Testis (tissue), 3 donors: ENCODE results near the gene SYNDIG1. TPM values are rescaled to one million over a fixed set of nuclear protein-coding genes. Genes with fewer than 3 reads are reported as not detected.

Experiments
- DNase-seq: peaks from one replicate; pipeline ENCODE4 v3.0.0-alpha.2; 2019
- H3K27ac ChIP-seq, 2 donors: fragments of 200-600 bp; sonication (generic); one replicate each; pipeline ENCODE4 v1.5.1; 2019
- H3K27me3 ChIP-seq: fragments of 200-600 bp; sonication (generic); one replicate; pipeline ENCODE4 v1.5.1; 2019
- H3K36me3 ChIP-seq: fragments of 200-600 bp; sonication (generic); one replicate; pipeline ENCODE4 v1.5.1; 2017; ENCODE audit warnings: low read depth; ENCODE audit errors: missing control alignments
- H3K4me1 ChIP-seq: fragments of 200-600 bp; sonication (generic); one replicate; pipeline ENCODE4 v1.5.1; 2019
- H3K4me3 ChIP-seq, 2 donors: fragments of 200-600 bp; sonication (generic); one replicate each; pipeline ENCODE4 v1.5.1; 2017 to 2019
- H3K9me3 ChIP-seq: fragments of 200-600 bp; sonication (generic); one replicate; pipeline ENCODE4 v1.5.1; 2017
- CTCF ChIP-seq, 3 experiments: fragments of 450-650 bp in 2 of 3; fragments of 200-600 bp in 1 of 3; sonication (generic) in 1 of 3; IDR thresholded peaks; one replicate each; pipeline ENCODE4 v1.5.1; 2016 to 2019; ENCODE audit warnings: antibody characterized with exemption in 3 of 3, mild to moderate bottlenecking in 2 of 3, moderate library complexity in 1 of 3
- POLR2A ChIP-seq: fragments of 450-650 bp; IDR thresholded peaks from one replicate; pipeline ENCODE4 v1.6.1; 2017; ENCODE audit warnings: antibody characterized with exemption, mild to moderate bottlenecking, moderate library complexity
- WGBS, 2 donors: methylation state at CpG; one replicate each; pipeline ENCODE4 v1.1.5; 2018; 5-methylcytosine and 5-hydroxymethylcytosine counted together
- intact Hi-C: fragments of 100-400 bp; cut with DNase I; formaldehyde crosslinking; loops from one replicate; pipeline ENCODE4 v1.15.1; 2023; ENCODE audit warnings: low total_unique reads
- polyA plus RNA-seq: library from polyadenylated mRNA; stranded (reverse); fragments of 350-450 nt; fragmentation: Illumina TruSeq; extraction: RNeasy Lipid Tissue Mini Kit (QIAGEN cat#74804); gene quantifications from one replicate; pipeline ENCODE4 v1.2.3, GENCODE V29; 2014; ENCODE audit warnings: low read depth, low replicate concordance; ENCODE audit not compliant: insufficient read depth
- total RNA-seq, 2 donors: library from RNA; depleted of rRNA; stranded (reverse); fragments of >200 nt; gene quantifications; one replicate each; pipeline ENCODE4 v1.2.3, GENCODE V29; 2016

SYNDIG1 gene
- total and polyA plus RNA-seq, 3 donors from 2014 or later = 2.1 to 3.2 (median 2.8) TPM

GRCh38 chr20:24490598-24490997 lies 21.2 kb downstream of the SYNDIG1 start:
- no peak overlapping the region for H3K4me3 ChIP-seq
- no peaks in the 10 kb centered on the region for H3K4me1 ChIP-seq
- no peak overlapping the region for H3K27ac ChIP-seq
- no peaks in the 10 kb centered on the region for H3K9me3 ChIP-seq
- DNase-seq = no peak
- H3K27me3 ChIP-seq = no peaks in the 10 kb centered on the region
- WGBS, 2 donors = 91 to 94% methylated on average over 7 to 8 of the region's 8 CpGs
- intact Hi-C loops = no loop called here
- no peaks in the 10 kb centered on the region for H3K36me3 ChIP-seq
- TF ChIP-seq CTCF (IDR thresholded peaks at IDR 0.05) (no peak), POLR2A (no peak)

- Histone ChIP-seq H3K4me3 (no peak overlapping the region), H3K9me3 (no peaks in the 10 kb centered on the region), H3K36me3 (no peaks in the 10 kb centered on the region), H3K27ac (no peak overlapping the region), H3K4me1 (no peaks in the 10 kb centered on the region), H3K27me3 (no peaks in the 10 kb centered on the region)
- TF ChIP-seq CTCF (IDR thresholded peaks at IDR 0.05) (no peak), POLR2A (no peak)
- intact Hi-C loops = no loop called here
- 96 to 97% methylated on average over 14 of the region's 14 CpGs for WGBS, 2 donors
- no peak for DNase-seq
Observed at GRCh38 chr20:24491041-24491756, 21.8 kb downstream of the SYNDIG1 start.

- Histone ChIP-seq H3K4me3 (no peak overlapping the region), H3K36me3 (no peaks in the 10 kb centered on the region), H3K9me3 (no peaks in the 10 kb centered on the region), H3K27me3 (no peaks in the 10 kb centered on the region), H3K27ac (no peak overlapping the region), H3K4me1 (no peaks in the 10 kb centered on the region)
- no peak for DNase-seq
- intact Hi-C loops = no loop called here
- WGBS, 2 donors = 77% methylated on average over 16 of the region's 16 CpGs
- TF ChIP-seq POLR2A = no peak
- no peak for TF ChIP-seq CTCF (IDR thresholded peaks at IDR 0.05)
Observed at GRCh38 chr20:24492031-24492607, 22.7 kb downstream of the SYNDIG1 start.

GRCh38 chr20:24492698-24493097 lies 23.3 kb downstream of the SYNDIG1 start:
- no peak overlapping the region for H3K27ac ChIP-seq
- no peaks in the 10 kb centered on the region for H3K9me3 ChIP-seq
- TF ChIP-seq POLR2A (no peak), CTCF (IDR thresholded peaks at IDR 0.05) (no peak)
- H3K27me3 ChIP-seq = no peaks in the 10 kb centered on the region
- no peak overlapping the region for H3K4me3 ChIP-seq
- no peaks in the 10 kb centered on the region for H3K36me3 ChIP-seq
- DNase-seq = no peak
- H3K4me1 ChIP-seq = no peaks in the 10 kb centered on the region
- WGBS, 2 donors = 86 to 91% methylated on average over 2 of the region's 2 CpGs
- intact Hi-C loops = no loop called here

- Histone ChIP-seq H3K27me3 (no peaks in the 10 kb centered on the region), H3K4me1 (no peaks in the 10 kb centered on the region), H3K36me3 (no peaks in the 10 kb centered on the region), H3K4me3 (no peak overlapping the region), H3K9me3 (no peaks in the 10 kb centered on the region), H3K27ac (no peak overlapping the region)
- 95 to 97% methylated on average over 4 of the region's 4 CpGs for WGBS, 2 donors
- DNase-seq = no peak
- TF ChIP-seq CTCF (IDR thresholded peaks at IDR 0.05) (no peak), POLR2A (no peak)
- intact Hi-C loops = no loop called here
Observed at GRCh38 chr20:24493181-24493580, 23.8 kb downstream of the SYNDIG1 start.
